Measurements from ENCODE around the gene TOM1L1.
A peak's percentile ranks its signal among the peaks of the same experiment; 100 is the strongest.

TOM1L1 gene

DNA sequence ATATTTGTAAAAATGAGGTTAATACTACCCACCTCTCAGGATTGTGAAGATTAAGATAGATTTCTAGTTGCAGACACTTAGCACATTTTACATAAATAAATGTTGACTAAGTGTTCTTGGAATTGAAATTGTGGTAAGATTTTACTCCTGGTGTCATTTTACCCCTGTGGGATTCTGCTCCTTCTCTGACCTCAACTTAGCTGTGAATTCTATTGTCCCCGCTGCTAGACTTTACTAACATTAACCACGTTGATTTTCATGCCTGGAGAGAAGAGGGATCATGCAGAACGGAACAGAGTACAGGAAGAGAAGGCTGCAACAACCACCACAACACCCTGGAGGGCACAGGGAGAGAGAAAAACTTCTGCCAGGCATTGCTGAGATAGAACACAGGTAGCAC, 2.1 kb upstream of the TOM1L1 start:
- DNase-seq (ENCODE audit: low spot score) = no peak

DNA sequence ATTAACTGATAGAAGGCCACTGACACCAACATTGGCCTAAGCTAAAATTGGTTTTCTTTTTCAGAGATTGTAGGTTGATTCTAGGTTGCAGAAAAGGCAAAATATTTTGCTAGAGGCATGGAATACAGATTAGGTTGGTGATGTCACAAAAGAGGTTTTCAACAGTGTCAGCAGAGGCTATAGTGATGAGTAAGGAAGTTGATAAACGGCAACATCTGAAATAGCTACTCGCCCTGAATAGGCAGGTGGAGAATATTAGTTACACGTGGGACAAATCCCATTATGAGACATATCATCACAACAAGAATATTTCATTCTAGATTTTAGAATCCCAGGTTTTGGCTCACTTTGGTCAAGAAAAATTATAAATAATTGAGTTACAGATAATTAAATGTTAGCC, 1.5 kb upstream of the TOM1L1 start:
- no peak for DNase-seq (ENCODE audit: low spot score)

DNA sequence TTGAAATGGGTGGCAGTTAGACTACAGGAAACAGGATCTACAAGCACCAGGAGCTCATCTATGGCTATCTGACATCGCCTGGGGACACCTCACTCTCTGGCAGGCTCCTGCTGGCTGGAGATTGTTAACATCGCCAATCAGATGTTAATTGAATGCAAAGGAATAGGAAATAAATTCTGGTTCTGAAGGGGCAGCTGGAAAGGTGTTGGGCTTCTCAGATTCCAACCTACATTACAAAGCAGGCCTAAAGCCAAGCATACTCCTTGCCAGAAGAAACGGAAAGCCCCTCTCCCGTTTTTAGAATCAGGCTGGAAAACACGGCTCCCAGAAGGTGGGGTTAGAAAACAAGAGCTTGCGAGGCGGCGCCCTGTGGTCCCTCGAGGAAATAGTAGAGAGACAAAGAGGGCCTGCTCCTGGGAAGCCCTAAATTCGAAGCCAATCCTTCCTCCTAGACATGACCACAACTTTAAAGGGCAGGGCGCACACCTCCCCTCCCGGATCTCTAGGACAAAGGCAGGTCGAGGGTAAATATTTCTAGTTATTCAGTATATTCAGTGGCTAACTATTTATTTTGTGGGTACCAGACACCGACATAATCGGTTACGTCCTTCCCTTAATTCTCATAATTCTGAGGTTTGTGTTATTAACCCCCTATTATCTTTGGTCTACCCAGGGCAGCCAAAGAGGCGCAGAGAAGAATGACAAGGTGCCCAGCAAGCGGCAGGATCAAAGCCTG, 763 bp upstream of the TOM1L1 start:
- DNase-seq (ENCODE audit: low spot score) = peak; percentile 45

DNA sequence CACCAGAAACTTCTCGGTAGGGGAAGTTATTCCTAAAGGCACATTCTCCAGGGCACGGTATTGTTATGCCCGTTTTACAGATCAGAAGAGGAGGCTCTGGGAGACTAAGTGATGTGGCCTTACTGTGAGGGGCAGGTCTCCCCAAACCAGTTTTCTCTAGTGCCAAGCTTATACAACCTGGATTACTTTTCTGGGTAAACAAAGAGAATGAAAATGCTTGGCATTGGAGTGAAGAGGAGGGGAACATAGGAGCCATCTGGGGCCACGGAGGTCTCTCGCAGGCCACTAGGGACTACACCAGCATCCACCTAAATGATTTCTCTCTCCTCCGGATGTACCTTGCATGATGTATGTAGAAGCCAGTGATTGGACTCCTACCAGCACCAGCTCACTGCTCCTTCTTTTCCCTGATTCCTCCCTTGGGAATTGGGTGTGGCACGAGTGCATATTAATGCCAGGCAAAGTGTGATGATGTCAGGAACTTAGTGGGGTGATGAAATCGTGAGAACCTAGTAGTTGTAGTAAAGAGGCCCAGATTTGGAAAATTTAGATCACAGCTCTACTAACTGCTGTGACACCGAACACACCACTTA, 674 bp downstream of the TOM1L1 start:
- DNase-seq (ENCODE audit: low spot score) = peak; percentile 51

DNA sequence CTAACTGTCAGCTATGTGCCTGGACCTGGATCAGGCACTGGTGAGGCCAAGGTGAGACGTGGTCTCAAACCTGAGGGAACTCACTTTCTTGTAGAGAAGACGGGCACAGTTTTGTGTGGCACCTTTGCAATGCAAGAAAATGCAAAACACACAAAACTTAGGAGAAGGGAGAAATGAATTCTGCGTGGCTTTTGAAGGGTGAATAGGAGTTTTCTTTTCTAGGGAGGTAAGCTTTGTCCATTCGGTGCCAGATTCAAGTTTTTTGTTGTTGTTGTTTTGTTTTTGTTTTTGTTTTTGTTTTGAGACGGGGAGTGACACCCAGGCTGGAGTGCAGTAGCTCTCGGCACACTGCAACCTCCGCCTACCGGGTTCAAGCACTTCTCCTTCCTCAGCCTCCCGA, 1.4 kb downstream of the TOM1L1 start:
- no peak for DNase-seq (ENCODE audit: low spot score)

DNA sequence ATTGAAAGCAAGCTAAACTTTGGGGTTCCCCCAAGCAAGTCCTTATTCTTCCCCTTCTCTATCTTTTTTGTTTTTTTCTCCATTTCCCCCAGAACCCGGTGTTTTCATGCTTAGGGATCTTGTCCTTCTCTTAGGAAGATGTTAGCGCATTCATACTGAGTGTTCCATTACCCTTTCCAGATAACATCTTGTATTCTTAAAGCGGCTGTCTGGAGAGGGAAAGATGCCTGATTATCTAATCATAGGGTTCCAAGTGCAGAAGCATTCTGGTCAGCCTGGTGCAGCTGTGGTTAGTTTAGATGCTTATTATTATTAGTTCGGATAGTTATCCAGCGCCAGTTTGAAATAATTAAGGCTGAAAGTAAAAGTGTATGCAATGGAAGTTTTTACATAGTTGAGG, 2.0 kb downstream of the TOM1L1 start:
- no peak for DNase-seq (ENCODE audit: low spot score)

DNA sequence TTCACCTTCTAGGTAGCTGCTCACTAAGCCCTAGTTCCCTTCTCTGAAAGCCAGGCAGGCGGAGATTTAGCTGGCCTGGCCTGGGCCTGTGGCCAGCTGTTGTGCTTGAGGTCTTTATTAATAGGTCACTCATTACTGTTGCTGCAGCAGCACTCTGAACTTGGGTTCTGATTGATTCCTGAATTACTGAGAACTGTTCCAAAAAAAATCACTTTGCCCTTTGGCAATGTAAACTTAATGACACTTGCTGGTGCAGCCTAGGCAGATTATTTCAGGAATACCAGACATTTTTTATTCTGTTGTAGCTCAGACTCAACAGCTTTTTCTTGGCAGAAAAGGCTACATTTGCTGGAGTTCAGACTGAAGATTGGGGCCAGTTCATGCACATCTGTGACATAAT, 2.7 kb downstream of the TOM1L1 start:
- no peak for DNase-seq (ENCODE audit: low spot score)

DNA sequence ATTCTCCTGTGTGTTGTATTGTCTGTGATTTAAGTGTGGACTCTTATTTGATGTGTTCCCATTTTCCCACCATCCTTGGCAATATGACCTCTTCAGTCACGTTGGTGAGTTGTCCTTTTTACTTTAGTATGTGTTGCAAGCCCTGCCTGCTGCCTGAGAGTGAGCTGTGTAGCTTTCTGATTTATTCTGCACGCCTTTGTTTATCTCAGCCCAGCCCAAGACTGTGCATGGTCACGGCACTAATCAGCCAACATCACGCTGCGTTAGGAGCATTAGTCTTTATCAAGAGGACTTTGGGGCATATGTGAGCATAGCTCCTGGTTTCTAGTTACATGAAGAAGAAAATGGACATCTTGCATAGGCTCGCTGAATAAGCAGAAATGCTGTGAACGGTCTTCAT, 6.0 kb downstream of the TOM1L1 start:
- DNase-seq (ENCODE audit: low spot score) = no peak

DNA sequence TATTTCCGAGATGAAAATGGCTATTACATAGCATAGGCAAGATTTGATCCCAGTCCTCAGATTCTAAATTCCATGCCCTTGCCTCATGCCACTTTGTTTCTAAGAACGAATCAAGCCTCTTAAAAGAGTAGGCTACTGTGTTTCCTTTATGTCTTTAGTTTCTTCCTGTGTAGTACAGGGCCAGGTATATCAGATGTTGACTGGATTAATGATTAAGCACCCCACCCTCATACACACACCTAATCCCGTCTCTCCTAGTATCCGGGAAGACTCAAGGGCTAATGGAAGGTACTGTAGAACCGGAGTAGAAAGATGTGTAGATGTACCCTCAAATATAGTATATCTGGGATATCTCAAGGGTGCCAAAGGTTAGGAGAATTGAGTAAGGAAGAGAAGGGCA, 6.7 kb downstream of the TOM1L1 start:
- no peak for DNase-seq (ENCODE audit: low spot score)

DNA sequence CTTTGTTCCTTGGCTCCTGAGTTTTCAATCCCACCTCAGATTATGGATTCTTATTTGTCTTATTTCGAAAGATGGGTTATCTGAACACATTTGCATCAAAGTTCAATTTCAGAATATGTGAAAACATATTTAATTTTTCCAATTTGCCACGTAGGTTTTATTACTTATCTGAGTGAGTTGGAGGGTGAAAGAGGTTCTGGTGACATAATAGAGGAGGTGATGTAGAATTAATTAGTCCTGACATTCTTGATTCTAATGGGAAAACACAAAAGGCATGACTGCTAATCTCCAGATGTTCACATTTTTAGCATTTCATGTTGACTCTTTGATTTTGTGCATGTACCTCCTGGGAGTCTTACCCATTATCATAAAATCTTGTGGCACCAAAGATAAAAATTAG, 9.1 kb downstream of the TOM1L1 start:
- DNase-seq (ENCODE audit: low spot score) = no peak

DNA sequence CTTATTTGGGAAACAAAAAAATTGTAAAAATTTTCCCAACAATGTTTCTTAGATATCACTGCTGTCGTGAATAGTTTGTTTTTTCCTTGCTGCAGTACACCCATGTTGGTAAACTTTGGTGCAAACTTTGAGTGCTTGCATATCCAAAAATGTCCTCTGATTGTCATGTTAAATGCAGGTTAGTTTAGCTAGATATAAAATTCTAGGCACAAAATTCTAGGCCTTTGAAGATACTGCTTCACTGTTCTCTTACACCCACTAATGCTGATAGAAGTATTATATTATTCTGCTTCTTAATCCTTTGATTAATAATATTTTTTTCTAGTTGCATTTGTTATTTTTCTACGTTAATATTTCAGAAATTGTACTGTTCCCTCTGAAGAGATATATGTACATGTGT, 16.1 kb downstream of the TOM1L1 start:
- DNase-seq (ENCODE audit: low spot score) = no peak

DNA sequence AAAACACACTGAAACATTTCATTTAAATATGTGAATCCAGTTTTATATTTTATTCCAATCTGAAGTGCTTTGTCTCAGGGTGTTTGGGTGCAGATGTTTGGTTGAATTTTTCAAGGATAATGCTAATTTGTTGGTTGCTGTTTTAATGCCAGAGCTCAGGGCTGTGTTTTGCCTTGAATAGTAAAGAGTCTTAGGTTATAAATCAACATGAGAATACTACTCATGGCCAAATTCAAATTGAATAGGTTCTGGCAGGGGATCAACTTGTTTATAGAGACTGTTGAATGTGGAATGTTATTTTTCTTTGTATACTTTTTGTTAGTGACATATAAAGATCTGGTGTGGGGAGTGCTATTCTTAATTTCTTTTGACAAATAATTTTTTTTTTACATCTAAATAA, 18.8 kb downstream of the TOM1L1 start:
- DNase-seq (ENCODE audit: low spot score) = no peak

DNA sequence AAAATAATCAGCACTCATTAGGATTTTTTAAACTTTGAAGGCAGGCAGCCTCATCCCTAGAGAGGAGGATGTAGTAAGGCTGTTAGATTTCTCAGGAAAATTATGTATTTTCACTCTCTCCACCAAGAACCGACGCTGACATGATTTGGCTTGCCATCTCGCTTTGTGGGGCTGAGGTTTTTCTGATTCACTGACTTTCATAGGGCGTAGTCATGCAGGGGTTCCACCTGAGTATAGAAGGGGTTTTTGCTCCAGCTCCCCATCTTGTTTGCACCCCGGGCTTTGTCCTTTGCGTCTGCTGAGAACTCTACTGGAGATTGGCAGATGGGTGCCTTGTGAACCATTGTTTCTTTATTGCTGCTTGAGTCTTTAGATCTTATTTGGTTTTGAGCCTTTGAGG, 20.2 kb downstream of the TOM1L1 start:
- no peak for DNase-seq (ENCODE audit: low spot score)

DNA sequence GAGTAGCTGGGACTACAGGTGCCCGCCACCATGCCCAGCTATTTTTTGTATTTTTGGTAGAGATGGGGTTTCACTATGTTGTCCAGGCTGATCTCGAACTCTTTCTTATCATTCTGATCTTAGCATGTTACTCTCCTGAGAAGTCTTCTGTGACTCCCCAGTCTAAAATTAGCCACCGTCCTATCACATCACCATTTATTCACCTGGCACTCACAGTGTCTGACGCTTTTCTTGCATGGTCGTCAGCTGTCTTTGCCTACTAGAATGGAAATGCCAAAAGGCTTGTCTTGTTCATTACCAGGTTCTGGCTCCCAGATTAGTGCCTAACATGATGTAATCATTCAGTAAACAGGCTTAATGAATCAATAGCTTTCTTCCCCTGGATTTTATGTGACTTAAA, 23.8 kb downstream of the TOM1L1 start:
- DNase-seq (ENCODE audit: low spot score) = no peak

DNA sequence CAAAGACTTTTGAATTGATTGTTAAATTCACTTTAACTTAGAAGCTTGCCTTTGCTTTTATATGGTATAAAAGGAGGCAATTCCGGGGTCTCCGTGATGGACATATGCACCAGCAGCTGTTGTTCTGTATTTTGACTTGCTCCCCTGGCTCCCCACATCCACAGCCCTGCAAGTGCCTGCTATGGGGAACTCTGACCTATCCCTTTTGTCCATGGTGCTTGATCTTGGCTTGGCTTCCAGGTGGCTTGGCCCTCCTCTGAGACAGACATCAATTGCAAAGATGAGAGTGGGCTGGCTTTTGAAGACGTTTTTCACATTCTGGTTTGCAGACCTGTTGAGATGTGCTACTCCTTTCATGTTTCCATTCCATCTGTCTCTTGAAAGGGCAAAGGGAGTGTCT, 26.9 kb downstream of the TOM1L1 start:
- no peak for DNase-seq (ENCODE audit: low spot score)

DNA sequence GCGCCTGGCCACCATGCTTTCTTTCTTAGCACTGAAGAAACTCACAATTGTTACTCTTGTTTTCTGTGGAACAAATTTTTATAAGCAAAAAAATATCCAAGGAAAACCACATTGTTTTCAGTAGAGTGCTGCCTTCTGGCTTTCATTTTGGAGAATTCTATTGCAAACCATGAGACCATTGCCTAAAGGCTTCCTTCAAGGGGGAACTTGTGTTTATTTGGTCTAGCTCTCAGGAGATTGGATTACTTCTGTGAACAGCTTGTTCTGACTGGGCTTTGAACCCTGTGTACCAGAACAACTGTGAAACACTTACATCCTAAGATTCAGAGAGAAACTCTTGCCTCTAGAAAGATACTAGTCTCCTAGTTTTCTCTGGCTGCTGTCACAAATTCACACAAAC, 32.1 kb downstream of the TOM1L1 start:
- DNase-seq (ENCODE audit: low spot score) = no peak

DNA sequence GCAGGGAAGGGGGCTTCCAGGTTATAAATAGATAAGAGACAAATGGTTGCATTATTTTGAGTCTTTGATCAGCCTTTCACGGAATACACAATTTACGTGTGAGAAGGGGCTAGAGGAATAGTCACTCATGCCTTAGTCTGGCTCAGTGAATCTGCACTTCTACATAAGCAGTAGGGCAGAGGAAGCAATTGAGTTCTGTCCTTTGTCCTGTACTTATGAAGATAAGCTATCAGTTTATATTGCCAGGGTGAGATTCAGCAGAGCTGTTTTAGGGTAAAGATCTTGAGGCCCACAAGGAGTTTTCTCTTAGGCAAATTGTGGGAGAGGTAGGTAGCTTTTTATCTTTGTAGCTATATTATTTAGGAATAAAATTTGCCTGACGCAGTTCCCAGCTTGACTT, 33.3 kb downstream of the TOM1L1 start:
- no peak for DNase-seq (ENCODE audit: low spot score)

DNA sequence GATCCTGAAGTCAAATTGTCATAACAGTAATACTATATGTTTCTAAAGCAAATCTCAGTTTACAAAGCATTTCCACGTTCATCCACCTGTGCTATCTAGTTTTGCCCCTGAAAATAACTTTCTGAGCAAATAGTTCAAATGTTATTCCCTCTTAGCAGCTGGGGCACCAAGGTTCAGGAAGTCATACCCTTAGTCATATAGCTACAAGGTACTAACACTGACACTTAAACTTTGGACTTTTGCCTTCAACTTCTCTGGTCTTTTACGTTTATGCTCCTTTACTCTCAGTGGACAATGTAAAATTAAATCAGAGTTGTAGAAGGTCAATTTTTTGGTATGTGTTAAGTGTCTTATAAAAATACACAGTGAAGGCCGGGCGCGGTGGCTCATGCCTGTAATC, 34.8 kb downstream of the TOM1L1 start:
- DNase-seq (ENCODE audit: low spot score) = no peak

DNA sequence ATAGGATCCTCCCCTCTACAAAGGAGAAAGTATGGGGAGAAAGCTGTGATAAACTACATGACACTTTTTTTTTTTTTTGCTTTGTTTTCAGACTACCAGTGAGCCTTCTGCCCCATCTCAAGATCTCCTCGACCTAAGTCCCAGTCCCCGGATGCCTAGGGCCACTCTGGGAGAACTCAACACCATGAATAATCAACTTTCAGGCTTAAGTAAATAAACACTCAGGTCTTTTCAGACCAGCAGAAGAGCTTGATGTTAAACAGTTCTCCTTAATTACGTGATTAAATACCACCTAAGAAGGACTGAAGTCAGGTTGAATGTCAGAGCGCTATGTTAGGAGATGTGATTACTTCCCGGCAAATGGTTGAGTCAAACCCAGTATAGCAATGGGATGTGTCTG, 36.4 kb downstream of the TOM1L1 start:
- no peak for DNase-seq (ENCODE audit: low spot score)

DNA sequence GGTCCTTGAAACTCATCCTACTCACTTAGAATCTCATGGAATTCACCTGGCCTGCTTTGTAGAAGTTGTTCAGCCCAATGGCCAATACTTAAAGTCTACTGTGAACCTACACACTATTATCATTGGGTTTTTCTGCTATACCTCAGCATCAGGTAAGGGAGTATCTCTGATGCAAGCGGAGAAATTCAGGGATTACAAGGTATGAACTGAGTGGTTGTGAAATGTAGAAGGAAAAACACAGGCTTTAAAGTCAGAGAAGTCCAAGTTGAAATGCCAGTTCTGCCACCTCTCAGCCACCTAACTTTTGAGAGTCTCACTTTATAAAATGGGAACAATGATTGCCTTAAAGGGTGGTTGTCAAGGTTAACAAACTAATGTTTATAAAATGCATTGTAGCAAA, 36.8 kb downstream of the TOM1L1 start:
- no peak for DNase-seq (ENCODE audit: low spot score)

DNA sequence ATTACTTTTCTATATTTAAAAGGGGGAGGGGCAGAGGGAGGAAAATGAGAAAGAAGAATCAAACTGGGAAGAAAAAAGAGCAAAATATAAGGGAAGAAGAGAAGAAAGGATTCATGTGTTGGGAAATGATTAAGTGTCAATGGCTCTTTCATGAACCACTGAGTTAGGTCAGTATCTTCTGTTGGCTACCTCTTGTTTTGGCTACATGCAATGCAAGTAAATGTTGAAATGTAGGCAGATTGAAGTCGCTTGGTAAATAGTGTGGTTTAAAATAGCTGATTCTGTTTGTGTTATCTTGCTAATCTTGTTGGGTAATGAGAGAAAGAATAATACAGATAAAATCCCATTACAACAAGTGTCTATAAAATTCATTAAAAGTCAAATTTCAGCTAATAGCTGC, 40.6 kb downstream of the TOM1L1 start:
- no peak for DNase-seq (ENCODE audit: low spot score)

DNA sequence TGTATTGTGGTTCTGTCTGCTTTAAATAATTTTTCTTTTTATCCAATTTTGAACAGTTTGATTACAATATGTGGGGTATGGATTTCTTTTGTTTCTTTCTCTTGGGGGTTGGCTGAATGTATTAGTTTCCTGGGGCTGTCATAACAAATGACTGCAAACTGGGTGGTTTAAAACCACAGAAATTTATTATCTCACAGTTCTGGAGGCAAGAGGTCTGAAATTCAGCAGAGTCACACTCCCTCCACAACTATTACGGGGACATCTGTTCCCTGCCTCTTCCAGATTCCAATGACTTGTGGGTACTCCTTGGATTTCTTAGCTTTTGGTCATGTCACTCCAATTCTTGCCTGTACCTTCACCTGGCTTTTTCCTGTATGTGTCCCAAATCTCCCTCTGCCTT, 44.1 kb downstream of the TOM1L1 start:
- no peak for DNase-seq (ENCODE audit: low spot score)

DNA sequence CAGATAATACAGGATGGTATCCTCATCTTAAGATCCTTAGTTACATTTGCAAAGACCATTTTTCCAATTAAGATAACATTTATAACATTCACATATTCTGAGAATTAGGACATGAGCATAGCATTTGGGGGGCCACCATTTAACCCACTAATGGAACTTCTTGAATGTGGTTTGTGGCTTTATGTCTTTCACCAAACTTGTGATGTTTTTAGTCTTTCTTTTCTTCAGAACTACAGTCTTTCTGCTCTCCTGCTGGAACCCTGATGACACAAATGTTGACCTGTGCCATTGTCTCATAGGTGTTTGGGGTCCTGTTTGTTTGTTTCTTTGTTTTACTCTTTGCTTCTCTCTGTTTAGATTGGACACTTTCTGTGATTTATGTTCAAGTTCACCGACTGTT, 44.6 kb downstream of the TOM1L1 start:
- no peak for DNase-seq (ENCODE audit: low spot score)

DNA sequence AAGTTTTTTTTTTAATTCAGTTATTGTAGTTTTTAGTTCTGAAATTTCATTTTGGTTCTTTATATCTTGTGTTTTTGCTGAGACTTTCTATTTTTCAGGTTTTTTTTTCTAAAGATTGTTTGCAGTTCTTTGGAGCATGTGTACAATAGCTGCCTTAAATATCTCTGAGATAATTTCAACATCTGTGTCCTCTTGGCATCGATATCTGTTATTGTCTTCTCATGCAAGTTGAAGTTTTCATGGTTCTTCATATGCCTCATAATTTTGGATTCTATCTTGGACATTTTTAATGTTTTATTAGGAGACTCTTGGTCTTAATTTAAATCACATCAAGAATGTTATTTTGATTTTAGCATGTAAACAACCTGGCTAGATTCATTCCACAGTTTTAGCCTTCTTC, 45.0 kb downstream of the TOM1L1 start:
- DNase-seq (ENCODE audit: low spot score) = no peak
